ENCODE measurements around the gene SMIM24. TPM values are rescaled to one million over a fixed set of nuclear protein-coding genes. Genes with fewer than 3 reads are reported as not detected.

The SMIM24 gene
- total RNA-seq, 1 experiment from 2014 or later, result 1.9 TPM

DNA sequence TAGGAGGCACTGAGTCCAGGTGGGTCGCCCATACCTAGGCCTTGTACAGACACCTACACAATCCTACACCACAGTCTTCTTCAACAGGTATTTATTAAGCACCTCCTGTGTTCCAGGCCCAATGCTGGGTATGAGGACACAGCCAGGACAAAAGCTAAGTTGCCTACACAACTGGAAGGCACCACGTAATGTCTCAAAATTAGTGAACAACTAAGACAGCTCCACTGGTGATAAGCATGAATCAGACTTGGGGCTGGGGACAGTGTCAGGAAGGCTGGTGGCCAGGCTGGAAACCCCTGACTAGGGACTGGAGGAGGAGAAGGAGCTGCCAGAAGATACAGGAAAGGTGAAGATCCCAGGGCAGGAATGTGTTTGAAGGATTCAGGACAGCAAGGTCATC lies 2.4 kb downstream of the SMIM24 start:
- H3K9ac ChIP-seq (ENCODE audit: extremely low read depth, insufficient read length, low read length), result no peak overlapping the region
- H3K4me3 Mint-ChIP-seq, result peak overlapping the region in 1 of 2 experiments; percentile 69; a peak in 2 of 5 replicates
- H3K9me3 Mint-ChIP-seq, result 0 out of 5 replicates have a peak, but pooled peaks cover 0 to 8% of the 10 kb centered on the region in 2 experiments
- no peaks in the 10 kb centered on the region for H3K27me3 ChIP-seq (ENCODE audit: insufficient read depth, low read length)
- no peak overlapping the region for H4K91ac ChIP-seq (ENCODE audit: insufficient read length, low read depth, low read length)
- no peaks in the 10 kb centered on the region for H4K20me1 ChIP-seq (ENCODE audit: control insufficient read depth, insufficient read depth, insufficient read length)
- no peaks in the 10 kb centered on the region; a peak in 1 of 7 replicates for H3K36me3 Mint-ChIP-seq (ENCODE audit: insufficient read depth in 1 of 3, low read depth in 3 of 3)
- no peak overlapping the region for H3T11ph ChIP-seq (ENCODE audit: low read length)
- TF ChIP-seq, protein P1, sequence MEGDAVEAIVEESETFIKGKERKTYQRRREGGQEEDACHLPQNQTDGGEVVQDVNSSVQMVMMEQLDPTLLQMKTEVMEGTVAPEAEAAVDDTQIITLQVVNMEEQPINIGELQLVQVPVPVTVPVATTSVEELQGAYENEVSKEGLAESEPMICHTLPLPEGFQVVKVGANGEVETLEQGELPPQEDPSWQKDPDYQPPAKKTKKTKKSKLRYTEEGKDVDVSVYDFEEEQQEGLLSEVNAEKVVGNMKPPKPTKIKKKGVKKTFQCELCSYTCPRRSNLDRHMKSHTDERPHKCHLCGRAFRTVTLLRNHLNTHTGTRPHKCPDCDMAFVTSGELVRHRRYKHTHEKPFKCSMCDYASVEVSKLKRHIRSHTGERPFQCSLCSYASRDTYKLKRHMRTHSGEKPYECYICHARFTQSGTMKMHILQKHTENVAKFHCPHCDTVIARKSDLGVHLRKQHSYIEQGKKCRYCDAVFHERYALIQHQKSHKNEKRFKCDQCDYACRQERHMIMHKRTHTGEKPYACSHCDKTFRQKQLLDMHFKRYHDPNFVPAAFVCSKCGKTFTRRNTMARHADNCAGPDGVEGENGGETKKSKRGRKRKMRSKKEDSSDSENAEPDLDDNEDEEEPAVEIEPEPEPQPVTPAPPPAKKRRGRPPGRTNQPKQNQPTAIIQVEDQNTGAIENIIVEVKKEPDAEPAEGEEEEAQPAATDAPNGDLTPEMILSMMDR (conservative IDR thresholded peaks at IDR 0.05), result no peak
- H3K79me1 ChIP-seq (ENCODE audit: insufficient read depth, low read depth, low read length, poor library complexity, severe bottlenecking), result no peaks in the 10 kb centered on the region
- H2BK5ac ChIP-seq (ENCODE audit: insufficient read length, low read length), result no peak overlapping the region
- H3K27me3 Mint-ChIP-seq (ENCODE audit: low read depth), result peaks cover 7% of the 10 kb centered on the region
- no peak overlapping the region for H2BK12ac ChIP-seq (ENCODE audit: insufficient read length, low read depth, low read length)
- no peak for DNase-seq
- no peaks in the 10 kb centered on the region for H3K9me3 ChIP-seq (ENCODE audit: control insufficient read depth, low read depth, low read length)
- H4K5ac ChIP-seq (ENCODE audit: insufficient read length, low read depth, low read length), result no peak overlapping the region
- H3K4me1 ChIP-seq (ENCODE audit: insufficient read depth, low read length), result no peaks in the 10 kb centered on the region
- H3K4ac ChIP-seq (ENCODE audit: low read depth, low read length), result no peak overlapping the region
- no peak overlapping the region for H3K56ac ChIP-seq (ENCODE audit: insufficient read length, low read depth, low read length)
- no peak overlapping the region for H2AK5ac ChIP-seq (ENCODE audit: insufficient read length, low read length)
- no peak overlapping the region for H2AFZ ChIP-seq (ENCODE audit: low read length)
- peak overlapping the region; percentile 58 for H3K4me2 ChIP-seq (ENCODE audit: insufficient read depth, insufficient read length, low read length)
- no peak overlapping the region for H2BK20ac ChIP-seq (ENCODE audit: low read depth, low read length, poor library complexity, severe bottlenecking)
- no peak overlapping the region for H2BK120ac ChIP-seq (ENCODE audit: low read depth, low read length, poor library complexity, severe bottlenecking)
- no CpG with 5 or more reads among the region's 2 CpGs for WGBS (ENCODE audit: extremely low coverage, insufficient read length, low lambda C conversion rate)
- H3K79me2 ChIP-seq (ENCODE audit: insufficient read depth, low read length), result no peaks in the 10 kb centered on the region
- no peak overlapping the region for H3K14ac ChIP-seq (ENCODE audit: insufficient read depth, low read length)
- no peak overlapping the region for H2BK15ac ChIP-seq (ENCODE audit: low read depth, low read length)
- peaks cover 8 to 23% of the 10 kb centered on the region in 2 experiments for H3K4me1 Mint-ChIP-seq
- no peak overlapping the region for H3K18ac ChIP-seq (ENCODE audit: insufficient read length, low read depth, low read length)
- no peak overlapping the region for H3K23ac ChIP-seq (ENCODE audit: insufficient read length, low read depth, low read length)
- H3K27ac ChIP-seq (ENCODE audit: insufficient read length, low read depth, low read length), result no peak overlapping the region
- no peak overlapping the region for H4K8ac ChIP-seq (replicated peaks; ENCODE audit: insufficient read length, low read depth, low read length)
- peaks cover 4% of the 10 kb centered on the region for H3K23me2 ChIP-seq (ENCODE audit: insufficient read length, low read depth, low read length, poor library complexity, severe bottlenecking)
- no peak overlapping the region for H3K27ac Mint-ChIP-seq

Data from H9 (cell line).